IMR-90 (cell line): ENCODE measurements around the gene FUBP1. TPM values are rescaled to one million over a fixed set of nuclear protein-coding genes. Genes with fewer than 3 reads are reported as not detected.

Source experiments
- ATAC-seq: fragments of 200-7000 bp; cut with Tn5 transposase; 2 replicates; pipeline ENCODE4 v1.9.1; 2020; ENCODE audit warnings: low read depth, mild to moderate bottlenecking, moderate library complexity
- BruUV-seq: library from RNA; stranded (reverse); fragments of 400-500 nt; replicated peaks from 2 replicates; lab custom pipeline; 2021; lab: Mats Ljungman, UMichigan
- CTCF ChIA-PET: fragments of 300-600 bp; formaldehyde crosslinking; extraction: SDS; loops from one replicate; lab custom pipeline; 2021; ENCODE audit warnings: antibody characterized with exemption; lab: Yijun Ruan, JAX
- POLR2A ChIA-PET: fragments of 300-600 bp; sonication (Branson Sonifier 250); formaldehyde crosslinking; loops from one replicate; lab custom pipeline; 2022; ENCODE audit warnings: antibody characterized with exemption; ENCODE audit not compliant: unreplicated experiment; lab: Charles Lee
- DNase-seq: peaks from one replicate; pipeline ENCODE4 v3.0.0; 2013
- H2AFZ ChIP-seq: replicated peaks from 2 replicates; pipeline ENCODE3; 2013; ENCODE audit warnings: low read length, mild to moderate bottlenecking; ENCODE audit not compliant: poor library complexity
- H2AK5ac ChIP-seq: 2 replicates; pipeline ENCODE4 v1.6.1; 2013; ENCODE audit warnings: low read depth, low read length, inconsistent platforms
- H2AK9ac ChIP-seq: replicated peaks from 2 replicates; pipeline ENCODE3; 2013; ENCODE audit warnings: mild to moderate bottlenecking, low read depth, low read length, moderate library complexity; ENCODE audit not compliant: poor library complexity
- H2BK120ac ChIP-seq: 2 replicates; pipeline ENCODE4 v1.6.1; 2013; ENCODE audit warnings: low read depth, low read length, inconsistent platforms
- H2BK15ac ChIP-seq: 3 replicates; pipeline ENCODE4 v1.6.1; 2013; ENCODE audit warnings: low read depth, low read length, inconsistent platforms
- H2BK20ac ChIP-seq: 2 replicates; pipeline ENCODE4 v1.6.1; 2013; ENCODE audit warnings: low read depth, mild to moderate bottlenecking, inconsistent platforms, low read length, moderate library complexity
- H2BK5ac ChIP-seq: 2 replicates; pipeline ENCODE4 v1.6.1; 2013; ENCODE audit warnings: mild to moderate bottlenecking, low read depth, low read length, inconsistent platforms; ENCODE audit not compliant: poor library complexity, severe bottlenecking
- H3K14ac ChIP-seq: replicated peaks from 2 replicates; pipeline ENCODE4 v1.6.1; 2013; ENCODE audit warnings: low read depth, low read length, inconsistent platforms
- H3K18ac ChIP-seq: 2 replicates; pipeline ENCODE4 v1.6.1; 2013; ENCODE audit warnings: low read depth, low read length, control low read depth
- H3K23ac ChIP-seq: 2 replicates; pipeline ENCODE4 v1.6.1; 2013; ENCODE audit warnings: low read depth, low read length, inconsistent platforms
- H3K27ac ChIP-seq: 2 replicates; pipeline ENCODE4 v1.5.1; 2013; ENCODE audit warnings: mild to moderate bottlenecking, control low read depth, low read length; ENCODE audit not compliant: insufficient read depth
- H3K27me3 ChIP-seq: 2 replicates; pipeline ENCODE4 v1.6.1; 2013; ENCODE audit warnings: low read length; ENCODE audit not compliant: control insufficient read depth, insufficient read depth
- H3K36me3 ChIP-seq: 2 replicates; pipeline ENCODE4 v1.6.1; 2013; ENCODE audit warnings: low read length, mixed read lengths; ENCODE audit not compliant: control insufficient read depth, insufficient read depth
- H3K4ac ChIP-seq: 2 replicates; pipeline ENCODE4 v1.6.1; 2013; ENCODE audit warnings: low read depth, low read length, inconsistent platforms
- H3K4me1 ChIP-seq: 2 replicates; pipeline ENCODE4 v1.6.1; 2013; ENCODE audit warnings: low read length, mixed read lengths; ENCODE audit not compliant: control insufficient read depth, insufficient read depth
- H3K4me2 ChIP-seq: 2 replicates; pipeline ENCODE4 v1.6.1; 2013; ENCODE audit warnings: low read depth, mild to moderate bottlenecking, control low read depth, low read length, moderate library complexity
- H3K4me3 ChIP-seq: 2 replicates; pipeline ENCODE4 v1.5.1; 2013; ENCODE audit warnings: low read depth, mild to moderate bottlenecking, control low read depth, low read length, moderate library complexity; ENCODE audit not compliant: insufficient read depth
- H3K56ac ChIP-seq: 2 replicates; pipeline ENCODE4 v1.6.1; 2013; ENCODE audit warnings: low read length, inconsistent platforms; ENCODE audit not compliant: insufficient read depth; ENCODE audit errors: extremely low read depth
- H3K79me1 ChIP-seq, 2 experiments: 2 replicates each; pipeline ENCODE4 v1.6.1; 2013; ENCODE audit warnings: low read length in 2 of 2, inconsistent platforms in 1 of 2, low read depth in 1 of 2
- H3K9ac ChIP-seq: 2 replicates; pipeline ENCODE4 v1.6.1; 2013; ENCODE audit warnings: low read depth, low read length, control low read depth
- H3K9me1 ChIP-seq: 2 replicates; pipeline ENCODE4 v1.6.1; 2013; ENCODE audit warnings: low read length, inconsistent platforms; ENCODE audit not compliant: insufficient read depth
- H3K9me3 ChIP-seq: 2 replicates; pipeline ENCODE4 v1.6.1; 2013; ENCODE audit warnings: low read length; ENCODE audit not compliant: control insufficient read depth, insufficient read depth
- H4K20me1 ChIP-seq: 2 replicates; pipeline ENCODE4 v1.6.1; 2013; ENCODE audit warnings: low read length, inconsistent platforms; ENCODE audit not compliant: insufficient read depth
- H4K5ac ChIP-seq: 2 replicates; pipeline ENCODE4 v1.6.1; 2013; ENCODE audit warnings: mild to moderate bottlenecking, low read depth, low read length, control low read depth
- H4K8ac ChIP-seq, 2 experiments: 2 replicates each; pipeline ENCODE4 v1.6.1; 2013; ENCODE audit warnings: low read depth in 2 of 2, low read length in 2 of 2, control low read depth in 1 of 2, inconsistent platforms in 1 of 2
- H4K91ac ChIP-seq: 2 replicates; pipeline ENCODE4 v1.6.1; 2013; ENCODE audit warnings: low read depth, low read length, inconsistent platforms; ENCODE audit not compliant: insufficient read depth
- CHD1 ChIP-seq: IDR thresholded peaks from 2 replicates; pipeline ENCODE4 v1.6.1; 2012; ENCODE audit warnings: low read depth, low read length, improper control_type of control experiment
- FOS ChIP-seq: fragments of 150-350 bp; IDR thresholded peaks from 2 replicates; pipeline ENCODE4 v1.6.1; 2016; ENCODE audit warnings: low read depth, low read length
- WGBS, 2 experiments: methylation state at CpG; one replicate each; pipeline versions ENCODE4 v1.1.5 to v1.1.7; 2013; ENCODE audit warnings: missing lambda C conversion rate in 2 of 2; ENCODE audit not compliant: insufficient read length in 1 of 2; ENCODE audit errors: extremely low coverage in 2 of 2; 5-methylcytosine and 5-hydroxymethylcytosine counted together
- dilution Hi-C: fragments of 300-500 bp; cut with HindIII; formaldehyde crosslinking; loops from one replicate; pipeline ENCODE4 v1.14.3; 2018; ENCODE audit warnings: low sequenced_read_pairs; ENCODE audit not compliant: unreplicated experiment
- in situ Hi-C: fragments of 300-500 bp; cut with MboI; formaldehyde crosslinking; loops from 3 replicates; pipeline ENCODE4 v1.14.3; 2019; ENCODE audit warnings: low sequenced_read_pairs, inconsistent platforms, mixed read lengths
- intact Hi-C: fragments of 100-400 bp; cut with micrococcal nuclease; formaldehyde crosslinking; loops from 2 replicates; pipeline ENCODE4 v1.10.0; 2022
- microRNA-seq, 2 experiments: library from miRNA; stranded (forward) in 1 of 2; unstranded in 1 of 2; fragments of 10-50 nt in 1 of 2; fragments of <30 nt in 1 of 2; gene quantifications in 1 of 2; microRNA quantifications in 1 of 2; one replicate each; pipeline versions ENCODE3 to v1.1.0; 2013 to 2020; ENCODE audit not compliant: insufficient read depth in 1 of 2, insufficient read length in 1 of 2, unreplicated experiment in 1 of 2
- polyA plus RNA-seq, 3 experiments: library from polyadenylated mRNA; depleted of rRNA; stranded (reverse); fragments of >200 nt; gene quantifications; 2 replicates each; pipeline ENCODE4 v1.2.3, GENCODE V29; 2012; ENCODE audit warnings: low replicate concordance in 1 of 3
- small RNA-seq, 5 experiments: library from RNA; depleted of rRNA; stranded (forward); fragments of <200 nt; gene quantifications; one replicate each; pipeline ENCODE3, GENCODE V24; 2012
- total RNA-seq: library from RNA; depleted of rRNA; stranded (reverse); fragments of >200 nt; gene quantifications from 2 replicates; pipeline ENCODE4 v1.2.3, GENCODE V29; 2012; rRNA removed

FUBP1 gene
- total and polyA plus RNA-seq, 2 of the 4 experiments (the other 2 are of a cell fraction): 94.7 to 129 TPM

DNA sequence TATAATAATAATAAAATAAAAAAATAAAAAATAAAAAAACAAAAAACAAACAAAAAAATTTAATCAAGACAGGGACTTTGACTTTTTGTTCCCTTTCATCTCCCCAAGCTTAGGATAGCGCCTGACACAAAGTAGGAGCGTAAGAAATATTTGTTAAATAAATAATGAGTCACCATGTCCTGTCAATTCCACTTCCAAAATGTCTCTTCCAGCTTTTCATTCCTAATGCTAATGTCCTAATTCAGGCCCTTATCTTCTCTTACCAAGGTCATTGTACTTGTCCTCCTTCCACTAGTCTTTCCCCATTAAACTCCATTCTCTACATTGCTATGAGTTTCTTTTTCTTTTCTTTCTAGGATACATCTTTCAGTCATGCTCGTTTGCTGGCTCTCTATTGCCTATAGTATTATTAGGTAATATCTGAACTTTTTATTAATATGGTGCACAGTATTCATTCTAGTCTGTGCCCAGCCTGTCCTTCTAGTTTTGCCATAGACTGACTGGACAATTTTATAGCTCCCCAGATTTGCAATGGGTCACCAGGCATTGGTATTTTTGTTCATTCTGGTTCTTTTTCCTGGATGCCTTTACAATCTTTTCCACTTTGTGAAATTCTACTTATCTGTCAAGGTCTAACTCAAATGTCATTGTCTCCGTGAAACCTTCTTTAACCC is 79.1 kb downstream of the FUBP1 start:
- H4K20me1 ChIP-seq: peaks cover 47% of the 10 kb centered on the region
- peaks cover 2% of the 10 kb centered on the region for H3K4me1 ChIP-seq
- DNase-seq (peak; percentile 22), ATAC-seq (no peak; the same call in 1 of the 2 replicates)
- H3K23ac ChIP-seq: no peak overlapping the region
- H3K79me1 ChIP-seq: peaks cover 15 to 41% of the 10 kb centered on the region in 2 experiments
- no peak overlapping the region for H3K9ac ChIP-seq
- H3K4me3 ChIP-seq: no peak overlapping the region
- no peak overlapping the region for H3K56ac ChIP-seq
- H2BK5ac ChIP-seq: peak overlapping the region; percentile 57
- no peak overlapping the region for H2BK20ac ChIP-seq
- H2BK120ac ChIP-seq: no peak overlapping the region
- no peak overlapping the region for H4K8ac ChIP-seq
- ChIA-PET CTCF (interaction anchor here (0.7 to 1.2 kb wide), 5 partner anchors 12 to 215 kb away, joined by 3 to 4 read pairs (median 4); partner anchors contain the start of gene NEXN), POLR2A (no interaction called here)
- peak overlapping the region; percentile 46; the same call in 1 of the 2 replicates for H3K4me2 ChIP-seq
- H3K9me1 ChIP-seq: peaks cover 3% of the 10 kb centered on the region
- H3K14ac ChIP-seq: no peak overlapping the region
- H3K18ac ChIP-seq: no peak overlapping the region
- no peak overlapping the region for H4K91ac ChIP-seq
- in situ Hi-C loops: no loop called here
- TF ChIP-seq CHD1: no peak
- TF ChIP-seq FOS: peak; percentile 11; the same call in 1 of the 2 replicates
- WGBS, 2 experiments: no CpG with 5 or more reads among the region's 4 CpGs
- BruUV-seq: no TSS peak
- no peak overlapping the region for H3K27ac ChIP-seq
- no peak overlapping the region for H4K5ac ChIP-seq
- H2AK5ac ChIP-seq: no peak overlapping the region
- intact Hi-C loops: loop anchor here (10.0 kb wide), 1 partner anchor 755 kb away; no protein-coding TSS in a partner anchor
- no peak overlapping the region for H3K4ac ChIP-seq
- no peak overlapping the region for H2AK9ac ChIP-seq
- no peaks in the 10 kb centered on the region for H3K9me3 ChIP-seq
- no peaks in the 10 kb centered on the region for H3K27me3 ChIP-seq
- no peak overlapping the region for H2BK15ac ChIP-seq
- H2AFZ ChIP-seq: no peak overlapping the region
- dilution Hi-C loops: no loop called here
- H3K36me3 ChIP-seq: peaks cover 12% of the 10 kb centered on the region

Small RNA genes within 50 kb of the gene (microRNA-seq; reads per million reads assigned to microRNA genes)
- 7.2 reads per million for gene AC103591.3 (ENCODE audit: insufficient read depth, insufficient read length)

Small RNA genes within 50 kb of the gene (small RNA-seq; reads per million reads assigned to genes)
- 2.6 to 19.9 (median 8.2) reads per million in 5 experiments for gene AC103591.3

Other genes with a start within 250 kb of the FUBP1 start
- 64.5 and 89.4 TPM in 2 replicates for gene USP33, start 219.2 kb downstream of the FUBP1 start, total RNA-seq
- gene USP33, start 219.2 kb downstream of the FUBP1 start, polyA plus RNA-seq (2012; rRNA removed): 25.5 and 33.7 TPM in 2 replicates
- 16.3 and 21.4 TPM in 2 replicates for gene MIGA1, start 199.4 kb downstream of the FUBP1 start, total RNA-seq
- 3.9 and 5.7 TPM in 2 replicates for gene MIGA1, start 199.4 kb downstream of the FUBP1 start, polyA plus RNA-seq (2012; rRNA removed)
- 5.2 and 10.3 TPM in 2 replicates for gene NEXN, start 90.4 kb downstream of the FUBP1 start, total RNA-seq
- 13.4 and 16.1 TPM in 2 replicates for gene NEXN, start 90.4 kb downstream of the FUBP1 start, polyA plus RNA-seq (2012; rRNA removed)
- 30.6 and 76.1 TPM in 2 replicates for gene DNAJB4, start 25.9 kb upstream of the FUBP1 start, total RNA-seq
- gene DNAJB4, start 25.9 kb upstream of the FUBP1 start, polyA plus RNA-seq (2012; rRNA removed): 24.1 and 31.0 TPM in 2 replicates
- 0.18 and 0.28 TPM in 2 replicates for gene GIPC2, start 66.9 kb upstream of the FUBP1 start, total RNA-seq
- gene GIPC2, start 66.9 kb upstream of the FUBP1 start, polyA plus RNA-seq (2012; rRNA removed): 0.06 and 0.07 TPM in 2 replicates